ENCODE measurements around the gene PTX4. TPM values are rescaled to one million over a fixed set of nuclear protein-coding genes. Genes with fewer than 3 reads are reported as not detected.

PTX4 gene
- total RNA-seq, 4 donors from 2014 or later = not detected

DNA sequence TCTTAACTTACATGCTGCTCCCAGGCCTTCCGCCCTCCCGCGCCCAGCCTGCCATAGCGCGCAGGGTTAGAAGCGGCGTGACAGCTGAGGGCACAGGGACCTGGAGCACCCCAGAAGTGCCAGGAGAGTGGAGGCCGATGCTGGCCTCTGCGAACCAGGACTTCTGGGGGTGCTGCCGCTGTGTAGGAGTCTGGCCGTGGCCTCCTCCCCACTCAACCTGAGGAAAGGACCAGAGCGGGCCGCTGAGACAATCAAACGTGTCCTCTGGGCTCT, 42.8 kb upstream of the PTX4 start:
- no peak overlapping the region for H3K4me3 ChIP-seq (replicated peaks in 1 of 3)
- no peak for DNase-seq
- no peak for TF ChIP-seq POLR2A (IDR thresholded peaks at IDR 0.05)
- TF ChIP-seq, protein P1, sequence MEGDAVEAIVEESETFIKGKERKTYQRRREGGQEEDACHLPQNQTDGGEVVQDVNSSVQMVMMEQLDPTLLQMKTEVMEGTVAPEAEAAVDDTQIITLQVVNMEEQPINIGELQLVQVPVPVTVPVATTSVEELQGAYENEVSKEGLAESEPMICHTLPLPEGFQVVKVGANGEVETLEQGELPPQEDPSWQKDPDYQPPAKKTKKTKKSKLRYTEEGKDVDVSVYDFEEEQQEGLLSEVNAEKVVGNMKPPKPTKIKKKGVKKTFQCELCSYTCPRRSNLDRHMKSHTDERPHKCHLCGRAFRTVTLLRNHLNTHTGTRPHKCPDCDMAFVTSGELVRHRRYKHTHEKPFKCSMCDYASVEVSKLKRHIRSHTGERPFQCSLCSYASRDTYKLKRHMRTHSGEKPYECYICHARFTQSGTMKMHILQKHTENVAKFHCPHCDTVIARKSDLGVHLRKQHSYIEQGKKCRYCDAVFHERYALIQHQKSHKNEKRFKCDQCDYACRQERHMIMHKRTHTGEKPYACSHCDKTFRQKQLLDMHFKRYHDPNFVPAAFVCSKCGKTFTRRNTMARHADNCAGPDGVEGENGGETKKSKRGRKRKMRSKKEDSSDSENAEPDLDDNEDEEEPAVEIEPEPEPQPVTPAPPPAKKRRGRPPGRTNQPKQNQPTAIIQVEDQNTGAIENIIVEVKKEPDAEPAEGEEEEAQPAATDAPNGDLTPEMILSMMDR (IDR thresholded peaks at IDR 0.05) = no peak
- H3K27ac ChIP-seq = peak overlapping the region; percentile 63 to 90 (median 77)
- H3K9me3 ChIP-seq = no peaks in the 10 kb centered on the region
- H3K4me1 ChIP-seq = peaks cover 0 to 43% of the 10 kb centered on the region in 2 donors
- intact Hi-C loops (cut with DNase I) = no loop called here
- H3K27me3 ChIP-seq = no peaks in the 10 kb centered on the region
- WGBS, 2 donors = 71 to 94% methylated on average over 9 to 12 of the region's 14 CpGs
- H3K36me3 ChIP-seq = peaks cover 14 to 16% of the 10 kb centered on the region in 2 donors

DNA sequence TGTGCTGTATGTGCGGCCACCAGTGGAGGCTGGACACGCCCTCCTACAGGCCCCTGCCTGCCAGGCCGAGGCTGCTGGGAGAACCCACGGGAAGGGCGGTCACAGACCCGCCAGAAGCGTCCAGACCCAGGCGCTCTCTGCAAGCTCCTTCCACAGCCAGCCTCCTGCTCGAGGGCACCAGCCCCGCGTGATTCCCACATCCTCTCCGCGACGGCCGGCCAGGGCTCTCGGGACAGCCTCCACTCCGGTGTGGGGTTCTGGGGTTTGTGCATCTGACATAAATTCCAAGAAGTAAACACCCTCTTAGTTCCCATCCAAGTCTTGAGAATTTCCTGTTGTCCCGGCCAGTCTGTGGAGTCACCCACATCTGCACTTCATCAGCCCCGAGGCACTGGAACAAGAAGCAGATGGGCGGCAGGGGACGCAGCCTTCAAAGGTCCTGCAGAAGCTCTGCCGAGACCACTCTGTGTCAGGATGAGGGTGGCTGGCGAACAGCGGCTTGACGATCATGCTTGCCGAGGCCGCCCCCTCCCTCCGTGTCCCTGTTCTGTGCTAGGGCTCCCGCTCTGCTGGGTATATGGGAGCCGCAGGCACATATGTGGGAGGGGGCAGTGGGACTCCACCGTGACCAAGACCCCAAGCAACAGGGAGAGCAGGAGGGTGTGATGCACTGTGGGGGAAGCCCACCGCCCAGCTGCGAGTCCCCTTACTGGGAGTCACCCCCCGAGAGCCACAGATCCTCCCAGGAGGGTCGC, 42.3 kb upstream of the PTX4 start:
- Histone ChIP-seq H3K4me3 (replicated peaks in 1 of 3) (no peak overlapping the region), H3K27ac (peak overlapping the region; percentile 63 to 90 (median 77)), H3K27me3 (no peaks in the 10 kb centered on the region), H3K36me3 (peaks cover 10 to 11% of the 10 kb centered on the region in 2 donors), H3K9me3 (no peaks in the 10 kb centered on the region), H3K4me1 (peaks cover 0 to 39% of the 10 kb centered on the region in 2 donors)
- intact Hi-C loops (cut with DNase I) = no loop called here
- DNase-seq = peak in 1 of 2 donors; percentile 15
- WGBS, 2 donors = 59 to 86% methylated on average over 27 to 29 of the region's 35 CpGs
- TF ChIP-seq POLR2A (IDR thresholded peaks at IDR 0.05) = no peak
- TF ChIP-seq, protein P1 (IDR thresholded peaks at IDR 0.05) = no peak

- Histone ChIP-seq H3K4me3 (replicated peaks in 1 of 3) (no peak overlapping the region), H3K9me3 (no peaks in the 10 kb centered on the region), H3K27ac (peak overlapping the region; percentile 63 to 90 (median 77)), H3K36me3 (peaks cover 5 to 7% of the 10 kb centered on the region in 2 donors), H3K4me1 (peaks cover 0 to 39% of the 10 kb centered on the region in 2 donors), H3K27me3 (no peaks in the 10 kb centered on the region)
- WGBS, 2 donors = 82 to 93% methylated on average over 21 to 27 of the region's 27 CpGs
- intact Hi-C loops (cut with DNase I) = no loop called here
- TF ChIP-seq, protein P1 (IDR thresholded peaks at IDR 0.05) = no peak
- no peak for TF ChIP-seq POLR2A (IDR thresholded peaks at IDR 0.05)
- DNase-seq = no peak
Observed at GRCh38 chr16:1530349-1530882, 41.7 kb upstream of the PTX4 start.

- no peak for TF ChIP-seq POLR2A (IDR thresholded peaks at IDR 0.05)
- TF ChIP-seq, protein P1 (IDR thresholded peaks at IDR 0.05) = no peak
- Histone ChIP-seq H3K4me1 (peaks cover 0 to 39% of the 10 kb centered on the region in 2 donors), H3K27me3 (no peaks in the 10 kb centered on the region), H3K4me3 (replicated peaks in 1 of 3) (no peak overlapping the region), H3K9me3 (no peaks in the 10 kb centered on the region), H3K27ac (no peak overlapping the region), H3K36me3 (peaks cover 10 to 13% of the 10 kb centered on the region in 2 donors)
- 96 to 97% methylated on average over 10 of the region's 29 CpGs for WGBS, 2 donors
- intact Hi-C loops (cut with DNase I) = no loop called here
- no peak for DNase-seq
Observed at GRCh38 chr16:1528921-1529537, 40.3 kb upstream of the PTX4 start.

Data from thyroid gland (tissue), 4 donors.